HG03460 (cell line): Measurements from ENCODE around the gene SP3.
A peak's percentile ranks its signal among the peaks of the same experiment; 100 is the strongest.

Experiments used
- ATAC-seq: cut with Tn5 transposase; IDR thresholded peaks from one replicate; pipeline ENCODE4 v1.9.1; 2021; ENCODE audit not compliant: unreplicated experiment

The SP3 gene

GRCh38 chr2:173947131-173947530 is 18.0 kb downstream of the SP3 start:
- no peak for ATAC-seq

DNA sequence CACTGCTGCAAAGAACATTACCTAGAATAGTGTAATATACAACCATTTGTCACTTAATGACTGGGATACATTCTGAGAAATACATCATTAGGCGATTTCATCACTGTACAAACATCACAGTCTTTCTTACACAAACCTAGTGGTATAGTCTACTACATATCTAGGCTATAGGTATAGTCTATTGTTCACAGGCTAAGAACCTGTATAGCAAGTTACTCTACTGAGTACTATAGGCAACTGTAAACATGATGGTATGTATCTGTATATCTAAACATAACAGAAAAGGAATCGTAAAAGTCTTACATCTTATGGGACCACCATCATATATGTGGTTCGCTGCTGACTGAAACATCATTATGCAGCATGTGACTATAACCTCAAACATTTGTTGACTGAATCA is 21.4 kb downstream of the SP3 start:
- ATAC-seq: no peak

- ATAC-seq: no peak
Measured at GRCh38 chr2:173942861-173943523, 22.2 kb downstream of the SP3 start.

DNA sequence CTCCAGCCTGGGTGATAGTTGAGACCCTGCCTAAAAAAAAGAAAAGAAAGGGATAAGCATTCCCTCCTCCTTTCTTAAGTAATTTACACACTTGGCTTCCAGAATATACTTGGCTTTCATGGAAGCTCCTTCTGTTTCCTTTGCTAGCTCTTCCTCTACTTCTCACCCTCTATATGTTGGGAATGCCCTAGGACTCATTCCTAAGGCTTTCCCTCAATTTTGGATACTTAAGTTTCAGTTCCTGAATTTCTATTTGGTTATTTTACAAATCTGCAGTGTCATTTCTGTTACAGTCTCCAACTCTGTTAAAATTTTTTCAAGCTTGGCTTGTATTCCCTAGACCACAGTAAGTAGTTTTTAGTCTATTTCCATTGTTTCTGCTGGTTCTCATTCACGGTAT is 23.6 kb downstream of the SP3 start:
- no peak for ATAC-seq

- peak; percentile 25 for ATAC-seq
Measured at GRCh38 chr2:173940208-173941020, 24.8 kb downstream of the SP3 start.

- ATAC-seq: no peak
Measured at GRCh38 chr2:173938700-173939384, 26.3 kb downstream of the SP3 start.

- ATAC-seq: no peak
Measured at GRCh38 chr2:173935305-173935704, 29.9 kb downstream of the SP3 start.

DNA sequence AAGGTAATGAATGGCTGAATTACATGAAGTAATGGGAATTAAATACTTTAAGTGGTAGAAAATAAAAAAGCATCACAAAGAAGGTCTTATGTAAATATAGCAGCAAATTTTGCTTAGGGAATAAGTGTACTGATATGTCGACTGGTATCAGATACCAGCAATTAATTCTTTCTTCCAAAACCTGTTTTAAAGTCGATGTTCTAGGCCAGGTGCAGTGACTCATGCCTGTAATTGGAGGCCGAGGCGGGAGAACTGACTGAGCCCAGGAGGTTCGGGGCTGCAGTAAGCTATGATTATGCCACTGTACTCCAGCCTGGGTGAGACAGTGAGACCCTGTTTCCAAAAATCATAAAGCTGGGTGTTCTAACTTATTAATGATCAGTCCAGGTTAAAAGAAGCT is 30.3 kb downstream of the SP3 start:
- no peak for ATAC-seq

- ATAC-seq: no peak
Measured at GRCh38 chr2:173931751-173932150, 33.4 kb downstream of the SP3 start.

- ATAC-seq: no peak
Measured at GRCh38 chr2:173929441-173929840, 35.7 kb downstream of the SP3 start.

DNA sequence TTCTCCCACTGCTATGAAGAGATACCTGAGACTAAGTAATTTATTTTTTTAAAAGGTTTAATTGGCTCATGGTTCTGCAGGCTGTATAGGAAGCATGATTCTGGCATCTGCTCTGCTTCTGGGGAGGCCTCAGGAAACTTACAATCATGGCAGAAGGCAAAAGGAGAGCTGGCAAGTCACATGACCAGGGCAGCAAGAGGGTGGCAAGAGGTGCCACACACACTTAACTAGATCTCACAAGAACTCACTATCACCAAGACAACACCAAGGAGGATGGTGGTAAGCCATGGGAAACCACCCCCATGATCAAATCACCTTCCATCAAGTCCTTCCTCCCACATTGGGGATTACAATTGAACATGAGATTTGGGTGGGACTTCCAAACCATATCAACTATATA is 38.3 kb downstream of the SP3 start:
- no peak for ATAC-seq

GRCh38 chr2:173924285-173924684 is 40.9 kb downstream of the SP3 start:
- ATAC-seq: no peak

DNA sequence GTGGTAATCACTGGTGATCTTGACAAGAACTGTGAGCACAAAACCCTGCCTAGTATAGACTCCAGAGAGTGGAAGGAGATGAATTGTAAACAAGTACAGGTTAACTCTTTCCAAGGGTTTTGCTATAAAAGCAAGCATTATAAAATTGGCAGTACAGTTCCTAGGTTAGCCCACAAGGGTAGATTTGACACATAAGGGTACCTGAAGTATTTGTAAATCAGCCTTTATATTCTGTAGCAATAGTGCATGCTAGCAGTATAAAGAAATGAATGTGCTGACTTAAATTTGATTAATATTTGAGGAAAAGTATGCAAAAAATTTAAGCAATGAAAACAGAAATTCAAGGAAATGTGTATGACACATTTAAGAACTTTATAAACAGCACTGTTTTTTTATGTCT is 42.4 kb downstream of the SP3 start:
- no peak for ATAC-seq

DNA sequence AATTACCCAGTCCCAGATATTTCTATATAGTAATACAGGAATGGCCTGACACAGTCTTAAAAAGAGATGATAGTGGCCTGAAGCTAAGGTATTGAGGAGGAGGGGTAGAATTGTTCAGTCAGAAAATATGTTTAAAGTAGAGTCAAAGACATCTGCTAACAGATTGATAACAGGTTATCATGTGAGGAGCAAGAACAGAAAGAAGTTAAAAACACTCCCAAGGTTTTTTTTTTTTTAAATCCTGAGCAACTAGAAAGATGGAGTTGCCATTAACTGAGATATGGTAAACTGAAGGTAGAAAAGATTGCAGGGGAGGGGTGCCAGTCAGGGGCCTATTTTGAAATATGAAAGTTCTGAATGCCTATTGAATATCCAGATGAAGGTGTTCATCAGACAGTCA is 43.1 kb downstream of the SP3 start:
- ATAC-seq: no peak

DNA sequence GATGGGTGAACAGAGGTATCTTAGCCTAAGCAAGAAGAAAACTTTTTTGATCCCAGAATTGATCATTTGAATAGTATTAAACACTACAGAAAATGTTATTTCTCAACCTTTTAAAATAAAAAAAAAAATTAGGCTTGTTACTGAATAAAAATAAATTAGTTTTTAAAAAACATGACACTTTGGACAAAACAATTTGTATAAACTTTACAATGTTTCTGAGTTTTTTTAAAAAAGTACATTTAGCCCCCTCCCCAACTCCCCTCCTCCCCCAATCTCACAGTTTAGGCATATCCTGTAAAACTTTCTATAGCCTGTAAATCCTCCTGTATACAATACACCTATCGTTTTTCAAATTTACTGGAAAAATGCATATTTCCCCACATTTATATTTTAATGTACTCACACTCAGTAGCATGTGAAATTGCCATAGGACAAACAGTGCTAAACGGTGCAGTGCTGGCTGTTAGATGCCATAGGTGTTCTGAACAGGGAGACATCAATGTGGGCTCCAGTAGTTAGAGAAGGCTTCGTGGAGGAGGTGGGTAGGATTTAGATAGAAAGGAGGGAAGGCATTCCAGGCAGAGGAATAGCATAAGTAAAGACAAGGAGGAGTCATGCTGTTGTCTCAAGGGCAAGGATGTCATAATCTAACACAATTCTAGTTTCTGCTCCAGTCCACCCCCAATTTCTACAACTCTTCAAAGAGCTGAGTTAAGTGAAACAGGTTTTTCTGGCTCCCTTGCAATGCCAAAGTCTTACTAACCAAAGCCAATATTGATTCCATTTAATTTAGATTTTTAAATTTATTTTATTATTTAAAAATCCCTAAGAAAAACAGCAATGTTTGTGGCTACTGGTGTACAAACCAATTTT is 50.9 kb downstream of the SP3 start:
- ATAC-seq: no peak

GRCh38 chr2:173909846-173910245 is 55.3 kb downstream of the SP3 start:
- ATAC-seq: no peak

GRCh38 chr2:173906626-173907025 is 58.5 kb downstream of the SP3 start:
- no peak for ATAC-seq

- no peak for ATAC-seq
Measured at GRCh38 chr2:173903601-173904394, 61.4 kb downstream of the SP3 start.

DNA sequence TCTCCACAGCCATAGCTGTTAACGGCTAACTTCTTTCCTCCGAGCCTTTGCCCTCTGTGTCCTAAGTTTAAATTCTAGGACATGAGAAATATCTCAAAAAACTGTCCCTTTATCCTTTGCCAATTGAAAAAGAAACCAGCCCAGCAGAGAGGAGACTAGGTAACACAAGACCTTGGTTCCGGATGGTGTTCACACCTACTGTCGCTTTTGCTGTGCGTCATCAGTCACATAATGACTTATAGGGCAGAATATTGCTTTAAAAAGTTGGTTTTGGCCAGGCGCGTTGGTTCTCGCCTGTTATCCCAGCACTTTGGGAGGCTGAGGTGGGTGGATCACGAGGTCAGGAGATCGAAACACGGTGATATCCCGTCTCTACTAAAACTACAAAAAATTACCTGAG is 66.2 kb downstream of the SP3 start:
- no peak for ATAC-seq

GRCh38 chr2:173898178-173898668 is 67.0 kb downstream of the SP3 start:
- ATAC-seq: peak; percentile 94
